GM12801 (cell line): ENCODE measurements around the gene CDC42SE1.

Experiments used
- CTCF ChIP-seq: IDR thresholded peaks from one replicate; pipeline ENCODE4 v1.5.1; 2011; ENCODE audit warnings: control low read depth; ENCODE audit not compliant: insufficient read length; ENCODE audit errors: extremely low read depth

Gene CDC42SE1

GRCh38 chr1:151070474-151071276 lies 11.3 kb upstream of the CDC42SE1 start, which contains the start of gene GABPB2:
GABPB2 (plus strand) TSS chr1:151070761; CDS start chr1:151088190, 17,429 bp downstream.
- TF ChIP-seq CTCF: no peak

- no peak for TF ChIP-seq CTCF
These were observed 9.7 kb upstream of the CDC42SE1 start for GRCh38 chr1:151069103-151069486.

GRCh38 chr1:151067185-151067584 lies 7.8 kb upstream of the CDC42SE1 start:
- TF ChIP-seq CTCF: no peak

- TF ChIP-seq CTCF: no peak
These were observed 5.7 kb upstream of the CDC42SE1 start for GRCh38 chr1:151065089-151065645.

GRCh38 chr1:151062741-151063371 lies 3.4 kb upstream of the CDC42SE1 start:
- TF ChIP-seq CTCF: no peak

- TF ChIP-seq CTCF: no peak
These were observed 2.3 kb upstream of the CDC42SE1 start for GRCh38 chr1:151061704-151062103.

GRCh38 chr1:151060657-151061421 lies 1.4 kb upstream of the CDC42SE1 start:
- TF ChIP-seq CTCF: no peak
